ENCODE data around the gene TMTC2.

The TMTC2 gene

DNA sequence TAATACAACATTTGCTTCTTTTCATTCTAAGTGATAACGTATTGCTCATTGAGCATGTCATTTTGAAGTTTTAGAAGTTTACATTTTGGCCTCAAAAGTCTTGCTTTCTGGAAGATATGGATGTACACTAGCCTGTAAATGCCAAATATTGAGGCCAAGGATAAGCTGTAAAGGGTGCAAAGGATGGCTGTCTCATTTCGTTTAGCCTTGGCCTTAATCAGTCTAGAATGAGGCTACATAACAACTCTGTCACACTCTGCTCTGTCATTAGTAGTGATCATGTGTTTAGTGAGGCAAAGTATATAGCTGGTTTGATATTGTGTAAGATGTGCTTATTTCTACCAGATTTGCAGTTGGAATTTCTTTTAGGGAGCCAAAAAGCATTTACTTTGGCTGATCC, 344.5 kb downstream of the TMTC2 start:
- no peak for DNase-seq (ENCODE audit: low spot score)
- TF ChIP-seq, protein P1, sequence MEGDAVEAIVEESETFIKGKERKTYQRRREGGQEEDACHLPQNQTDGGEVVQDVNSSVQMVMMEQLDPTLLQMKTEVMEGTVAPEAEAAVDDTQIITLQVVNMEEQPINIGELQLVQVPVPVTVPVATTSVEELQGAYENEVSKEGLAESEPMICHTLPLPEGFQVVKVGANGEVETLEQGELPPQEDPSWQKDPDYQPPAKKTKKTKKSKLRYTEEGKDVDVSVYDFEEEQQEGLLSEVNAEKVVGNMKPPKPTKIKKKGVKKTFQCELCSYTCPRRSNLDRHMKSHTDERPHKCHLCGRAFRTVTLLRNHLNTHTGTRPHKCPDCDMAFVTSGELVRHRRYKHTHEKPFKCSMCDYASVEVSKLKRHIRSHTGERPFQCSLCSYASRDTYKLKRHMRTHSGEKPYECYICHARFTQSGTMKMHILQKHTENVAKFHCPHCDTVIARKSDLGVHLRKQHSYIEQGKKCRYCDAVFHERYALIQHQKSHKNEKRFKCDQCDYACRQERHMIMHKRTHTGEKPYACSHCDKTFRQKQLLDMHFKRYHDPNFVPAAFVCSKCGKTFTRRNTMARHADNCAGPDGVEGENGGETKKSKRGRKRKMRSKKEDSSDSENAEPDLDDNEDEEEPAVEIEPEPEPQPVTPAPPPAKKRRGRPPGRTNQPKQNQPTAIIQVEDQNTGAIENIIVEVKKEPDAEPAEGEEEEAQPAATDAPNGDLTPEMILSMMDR (IDR thresholded peaks at IDR 0.05; ENCODE audit: extremely low read depth, missing control alignments), result no peak

DNA sequence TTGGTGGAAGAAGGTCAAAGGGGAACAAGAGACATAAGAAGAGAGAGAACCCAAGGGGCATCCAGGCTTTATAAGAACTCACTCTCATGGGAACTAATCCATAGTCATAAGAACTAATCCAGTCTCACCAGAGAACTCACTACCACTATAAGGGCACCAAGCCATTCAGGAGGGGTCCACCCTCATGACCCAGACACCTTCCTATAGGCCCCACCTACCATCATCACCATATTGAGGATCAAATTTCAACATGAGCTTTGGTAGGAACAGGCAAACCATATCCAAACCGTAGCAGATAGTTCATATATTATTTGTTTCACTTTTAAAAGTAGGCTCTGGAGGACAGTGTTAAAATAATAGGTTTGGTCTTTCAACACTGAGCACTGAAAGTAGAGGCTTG, 350.1 kb downstream of the TMTC2 start:
- TF ChIP-seq, protein P1 (IDR thresholded peaks at IDR 0.05; ENCODE audit: extremely low read depth, missing control alignments), result no peak

DNA sequence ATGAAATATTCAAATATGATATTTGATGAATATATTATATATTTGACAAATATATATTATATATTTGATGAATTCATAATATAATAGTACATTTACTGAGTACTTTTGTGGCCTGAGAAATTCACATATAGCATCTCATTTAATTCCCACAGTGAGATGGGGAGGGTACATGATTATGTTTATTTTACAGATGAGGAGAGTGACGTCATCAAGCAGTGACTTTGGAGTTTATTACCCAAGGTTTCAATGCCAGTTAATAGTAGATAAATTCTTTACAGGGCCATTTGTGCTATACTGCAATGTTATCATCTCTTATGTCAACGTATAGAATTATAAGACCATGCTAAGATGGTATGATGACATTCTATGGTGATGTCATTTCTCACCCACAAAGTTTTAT, 352.7 kb downstream of the TMTC2 start:
- TF ChIP-seq, protein P1 (IDR thresholded peaks at IDR 0.05; ENCODE audit: extremely low read depth, missing control alignments), result no peak
- no peak for DNase-seq (ENCODE audit: low spot score)

More for the DNA sequence above, 350.1 kb downstream of the TMTC2 start:
- DNase-seq (ENCODE audit: low spot score), result no peak

DNA sequence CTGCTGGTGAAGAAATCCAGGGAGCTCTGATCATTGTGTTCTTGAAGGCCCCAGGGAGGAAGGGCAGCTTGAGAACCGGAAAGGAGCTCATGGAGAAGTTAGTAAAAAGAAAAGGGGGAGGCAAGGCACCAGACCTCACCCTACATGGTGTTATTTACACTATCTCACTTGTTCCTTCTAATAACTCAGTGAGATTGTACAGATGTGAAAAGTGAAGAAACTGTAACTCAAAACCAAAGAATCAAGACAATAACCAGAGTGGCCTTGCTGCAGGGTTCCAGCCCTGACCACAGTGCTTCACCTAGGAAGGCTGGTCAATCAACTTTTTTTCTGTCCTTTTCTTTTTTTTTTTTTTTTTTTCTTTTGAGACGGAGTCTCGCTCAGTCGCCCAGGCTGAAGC, 353.6 kb downstream of the TMTC2 start:
- TF ChIP-seq, protein P1 (IDR thresholded peaks at IDR 0.05; ENCODE audit: extremely low read depth, missing control alignments), result no peak
- DNase-seq (ENCODE audit: low spot score), result no peak

DNA sequence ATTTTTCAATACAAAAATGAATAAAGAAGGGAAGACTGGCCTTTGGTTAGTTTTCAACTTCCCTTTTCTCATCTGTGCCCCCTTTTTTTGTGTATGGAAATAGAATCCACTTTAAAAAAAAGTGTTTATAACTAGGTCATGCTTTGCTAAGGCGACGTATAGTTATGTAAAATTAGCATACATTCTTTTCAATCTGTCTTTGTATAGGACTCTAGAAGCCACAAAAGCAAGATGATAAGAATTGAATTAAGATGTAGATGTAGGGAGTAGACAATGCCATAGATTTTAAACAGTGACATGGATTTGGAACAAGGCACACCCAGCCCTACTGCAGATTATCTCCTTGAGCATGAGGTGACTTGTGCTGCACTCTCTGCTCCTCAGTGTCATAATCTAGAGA, 354.3 kb downstream of the TMTC2 start:
- TF ChIP-seq, protein P1 (IDR thresholded peaks at IDR 0.05; ENCODE audit: extremely low read depth, missing control alignments), result no peak
- DNase-seq (ENCODE audit: low spot score), result no peak

DNA sequence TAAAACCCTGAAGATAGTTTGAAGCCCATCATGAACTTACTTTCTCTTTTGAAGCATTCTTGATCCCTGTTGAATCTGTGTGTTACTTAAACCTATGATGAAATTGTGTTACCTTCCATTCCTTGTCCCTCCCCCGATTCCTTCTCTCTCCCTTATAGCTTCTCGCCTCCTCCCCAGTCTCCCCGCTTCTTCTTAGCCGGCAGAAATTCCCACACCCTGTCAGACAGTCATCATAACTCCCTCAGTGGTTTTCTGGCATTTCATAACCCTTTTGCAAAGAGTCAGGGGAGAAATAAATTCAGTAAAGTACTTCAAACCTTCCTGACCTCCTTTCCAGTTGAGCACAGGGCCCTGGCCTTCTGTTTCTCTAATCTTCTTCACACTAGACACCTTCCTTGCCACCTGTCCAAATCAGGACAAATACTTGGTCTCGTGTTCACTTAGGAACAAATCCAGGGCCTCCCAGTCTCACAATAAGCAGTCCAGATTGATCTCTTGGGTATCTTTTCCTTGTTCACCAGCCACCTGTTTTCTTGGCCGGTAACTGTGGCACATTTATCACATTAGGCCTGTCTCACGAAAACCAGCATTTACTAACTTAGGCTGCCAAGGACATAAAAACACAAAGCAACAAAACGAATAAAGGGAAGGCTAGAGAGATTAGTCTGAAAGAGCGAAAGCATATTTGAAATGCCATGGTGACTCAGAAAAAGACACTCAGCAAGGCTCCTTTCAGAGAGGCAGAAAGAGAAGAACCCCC, 355.9 kb downstream of the TMTC2 start:
- TF ChIP-seq, protein P1 (IDR thresholded peaks at IDR 0.05; ENCODE audit: extremely low read depth, missing control alignments), result no peak
- DNase-seq (ENCODE audit: low spot score), result no peak

DNA sequence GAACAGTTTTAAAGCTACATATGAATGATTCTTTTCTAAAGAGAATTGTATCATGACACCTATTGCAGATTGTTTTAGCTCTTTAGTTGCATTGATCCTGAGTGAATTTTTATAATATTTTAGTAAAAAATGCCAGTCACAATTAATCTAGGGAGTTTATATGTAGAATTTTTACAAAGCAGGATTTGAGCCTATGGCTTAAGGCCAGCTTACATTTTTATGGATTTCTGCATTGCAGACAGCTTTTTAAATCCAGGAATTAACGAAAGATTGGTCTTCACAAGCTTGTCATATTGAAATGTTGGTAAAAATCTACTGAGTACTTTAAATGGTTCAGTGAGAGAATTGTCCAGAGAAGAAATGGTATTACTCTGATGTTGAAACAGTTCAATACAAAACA, 358.0 kb downstream of the TMTC2 start:
- TF ChIP-seq, protein P1 (IDR thresholded peaks at IDR 0.05; ENCODE audit: extremely low read depth, missing control alignments), result no peak
- no peak for DNase-seq (ENCODE audit: low spot score)
